ENCODE measurements around the gene MAGI1.
A peak's percentile ranks its signal among the peaks of the same experiment; 100 is the strongest.
"Not testable (repeated sequence)": the region's sequence is repeated elsewhere in the genome, so short reads cannot be mapped to it uniquely, and the experiment has no call there.

Gene MAGI1

GRCh38 chr3:65734792-65735191, 303.9 kb downstream of the MAGI1 start:
- no peak for DNase-seq

DNA sequence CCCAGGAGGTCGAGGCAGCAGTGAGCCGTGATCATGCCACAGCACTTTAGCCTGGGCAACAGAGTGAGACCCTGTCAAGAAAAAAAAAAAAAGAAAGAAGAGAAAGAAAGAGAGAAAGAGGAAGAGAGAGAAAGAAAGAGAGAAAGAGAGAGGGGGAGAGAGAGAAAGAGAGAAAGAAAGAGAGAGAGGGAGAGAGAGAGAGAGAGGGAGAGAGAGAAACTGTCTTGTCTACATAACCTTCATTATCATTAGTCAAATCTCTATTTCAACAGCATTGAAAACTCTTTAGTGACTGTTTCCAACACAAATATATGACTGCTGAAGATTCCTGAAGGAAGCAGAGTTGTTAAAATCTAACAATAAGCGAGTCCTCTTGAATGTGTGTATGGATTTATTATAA, 304.3 kb downstream of the MAGI1 start:
- DNase-seq, result no peak

- DNase-seq, result no peak
Measured at GRCh38 chr3:65733459-65733858, 305.3 kb downstream of the MAGI1 start.

DNA sequence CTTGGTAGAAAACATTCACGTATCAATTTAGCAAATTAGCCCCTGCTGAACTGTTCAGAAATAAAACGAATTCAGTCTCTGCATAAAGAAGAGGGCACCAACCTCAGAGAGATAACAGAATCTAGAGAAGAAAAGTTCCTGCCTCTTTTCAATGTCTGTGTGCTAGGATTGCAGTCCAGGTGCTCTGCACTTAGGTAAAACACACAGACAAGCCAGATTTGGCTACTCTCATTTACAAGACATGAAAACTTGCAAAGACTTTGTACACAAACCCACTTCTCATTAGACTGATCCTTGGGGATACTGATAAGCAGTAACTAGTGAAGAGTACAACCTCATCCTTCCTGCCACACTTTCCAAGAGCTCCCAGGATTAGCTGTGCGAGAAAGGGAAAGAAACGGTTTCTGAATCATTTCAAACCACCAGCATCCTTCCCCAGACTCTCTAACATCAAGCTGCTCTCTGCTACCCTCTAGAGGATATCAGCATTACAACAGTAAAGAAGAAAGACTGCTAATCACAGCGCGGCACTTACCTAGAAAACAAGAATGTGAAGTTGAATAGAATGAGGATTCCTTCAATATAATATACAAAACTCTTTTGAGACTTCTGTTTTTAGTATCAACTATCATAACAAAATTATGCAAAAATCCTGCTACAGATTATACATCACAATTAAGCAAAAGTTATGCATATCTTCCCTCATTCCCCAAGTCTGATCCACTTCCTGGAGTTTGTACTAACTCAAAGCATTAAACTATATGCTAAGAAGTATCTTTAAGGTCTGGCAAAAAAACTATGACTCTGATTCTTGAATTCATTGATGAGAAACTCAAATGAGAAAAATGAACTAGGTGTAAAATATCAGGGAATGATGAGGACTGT, 306.4 kb downstream of the MAGI1 start:
- peak; percentile 42 for DNase-seq

DNA sequence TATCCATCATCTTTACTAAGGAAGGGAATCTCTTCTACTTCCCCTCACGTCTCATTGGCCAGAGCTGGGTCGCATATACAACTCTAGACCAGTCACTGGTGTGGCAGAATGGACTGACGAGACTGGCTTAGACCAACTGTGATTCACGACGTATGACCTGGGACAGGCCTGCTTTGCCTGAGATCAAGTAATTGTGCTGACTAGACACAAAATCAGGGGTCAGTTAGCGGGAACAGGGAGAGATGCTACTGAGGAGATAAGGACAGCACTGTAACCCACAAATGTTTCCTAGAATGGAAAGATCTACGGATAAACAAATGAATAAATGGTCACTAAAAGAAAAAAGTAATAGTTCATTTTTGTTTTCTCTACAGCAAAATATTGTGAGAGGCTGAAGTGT, 308.3 kb downstream of the MAGI1 start:
- no peak for DNase-seq

GRCh38 chr3:65729973-65730372, 308.7 kb downstream of the MAGI1 start:
- DNase-seq, result no peak

DNA sequence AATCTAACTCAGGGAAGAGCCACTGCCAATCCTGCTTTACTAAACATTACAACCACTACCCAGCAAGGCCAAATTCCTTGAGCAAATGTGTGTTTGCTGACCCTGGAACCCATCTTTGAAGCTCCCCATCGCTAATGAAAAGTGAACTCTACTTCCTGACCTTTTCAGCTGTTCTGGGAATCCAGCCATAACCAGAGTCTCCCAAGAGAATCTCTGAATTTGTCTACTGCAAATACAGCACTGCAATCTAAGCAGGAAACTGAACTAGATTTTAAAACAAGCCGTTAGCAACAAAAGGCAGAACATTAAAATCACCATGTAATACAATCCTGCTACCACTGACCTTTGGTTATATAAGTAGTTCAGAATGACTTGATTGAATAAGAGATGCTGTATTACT, 309.2 kb downstream of the MAGI1 start:
- DNase-seq, result no peak

DNA sequence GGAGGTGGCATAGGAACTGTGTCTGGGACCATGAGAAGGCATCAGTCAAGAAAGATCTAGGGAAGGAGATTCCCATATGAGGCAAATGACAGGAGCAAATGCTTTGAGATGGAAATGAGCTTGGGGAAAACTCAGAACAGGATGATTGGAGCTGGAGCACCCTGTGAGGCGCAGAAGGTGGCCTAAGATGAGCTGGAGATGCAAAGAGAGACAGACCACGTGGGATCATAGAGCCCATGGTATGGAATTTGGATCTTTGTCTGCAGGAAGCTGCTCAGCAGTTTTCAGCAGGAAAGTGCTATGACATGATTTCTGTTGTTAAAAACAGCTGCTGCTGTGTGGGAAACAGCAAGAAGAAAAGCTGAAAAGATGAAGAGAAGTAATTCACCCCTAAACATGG, 310.6 kb downstream of the MAGI1 start:
- DNase-seq, result no peak

- DNase-seq, result no peak
Measured at GRCh38 chr3:65723985-65724384, 314.7 kb downstream of the MAGI1 start.

- no peak for DNase-seq
Measured at GRCh38 chr3:65723011-65723410, 315.7 kb downstream of the MAGI1 start.

- DNase-seq, result no peak
Measured at GRCh38 chr3:65720989-65721737, 317.6 kb downstream of the MAGI1 start.

DNA sequence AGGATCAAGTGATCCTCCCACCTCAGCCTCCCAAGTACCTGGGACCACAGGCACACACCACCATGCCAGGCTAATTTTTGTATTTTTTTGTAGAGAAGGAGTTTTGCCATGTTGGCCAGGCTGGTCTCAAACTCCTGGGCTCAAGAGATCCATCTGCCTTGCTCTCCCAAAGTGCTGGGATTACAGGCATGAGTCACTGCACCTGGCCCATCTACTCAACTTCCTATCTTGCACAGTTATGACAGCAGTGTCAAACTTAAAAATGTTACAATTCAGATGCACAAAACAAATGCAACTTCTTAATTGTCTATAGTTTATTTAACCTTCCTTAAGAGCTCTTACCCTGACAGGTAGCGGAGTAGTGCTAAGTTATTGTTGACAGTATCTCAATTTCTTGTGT, 319.1 kb downstream of the MAGI1 start:
- not testable (repeated sequence) for DNase-seq

DNA sequence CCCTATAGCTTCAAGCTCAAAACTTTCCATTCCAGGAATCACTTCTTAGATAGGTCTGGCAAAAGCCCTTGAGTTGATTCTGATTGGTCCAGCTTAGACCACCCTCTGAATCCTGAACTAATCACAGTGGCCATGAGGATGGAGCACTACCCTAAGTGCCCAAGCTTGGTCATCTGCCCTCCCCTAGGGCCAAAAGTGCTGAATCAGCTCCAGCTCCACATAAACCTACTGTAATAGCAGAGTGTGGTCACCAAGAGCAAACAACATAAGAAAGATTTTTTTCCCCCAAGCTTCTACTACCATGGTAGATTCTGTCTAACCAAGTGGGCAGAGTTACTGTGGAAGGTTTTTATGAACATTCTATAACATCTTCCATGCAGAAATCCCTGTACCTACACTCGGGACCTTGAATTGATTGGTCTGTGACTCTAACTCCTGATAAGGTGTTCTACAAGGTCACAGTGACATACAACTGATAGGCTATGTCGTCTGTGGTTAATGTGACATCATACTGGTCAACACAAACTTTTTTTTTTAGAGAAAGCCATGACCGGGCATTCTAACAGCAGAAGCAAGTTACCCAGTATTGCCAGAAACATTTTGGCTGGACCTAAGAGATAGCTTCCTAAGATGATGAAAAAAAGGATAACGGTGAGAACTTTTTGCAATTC, 320.9 kb downstream of the MAGI1 start:
- no peak for DNase-seq

GRCh38 chr3:65716071-65716751, 322.5 kb downstream of the MAGI1 start:
- DNase-seq, result no peak

DNA sequence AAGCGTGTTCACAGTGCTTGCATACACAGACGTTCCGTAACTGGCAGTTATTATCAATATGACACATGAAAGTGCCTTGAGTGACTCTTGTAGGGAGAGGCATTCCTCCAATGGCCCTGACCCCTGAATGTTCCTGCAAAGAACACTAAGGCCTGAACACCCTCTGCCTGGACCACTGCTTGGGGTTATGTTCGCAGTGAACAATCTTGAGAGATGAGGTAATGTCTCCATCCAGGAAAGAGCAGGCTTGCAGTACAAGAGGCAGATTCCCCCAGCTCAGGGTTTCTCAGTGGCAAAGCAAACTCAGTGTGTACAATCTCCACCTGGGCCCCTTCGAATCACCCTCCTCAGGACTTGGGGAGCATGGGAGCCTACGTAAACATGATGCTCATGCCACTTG, 324.6 kb downstream of the MAGI1 start:
- DNase-seq, result no peak

DNA sequence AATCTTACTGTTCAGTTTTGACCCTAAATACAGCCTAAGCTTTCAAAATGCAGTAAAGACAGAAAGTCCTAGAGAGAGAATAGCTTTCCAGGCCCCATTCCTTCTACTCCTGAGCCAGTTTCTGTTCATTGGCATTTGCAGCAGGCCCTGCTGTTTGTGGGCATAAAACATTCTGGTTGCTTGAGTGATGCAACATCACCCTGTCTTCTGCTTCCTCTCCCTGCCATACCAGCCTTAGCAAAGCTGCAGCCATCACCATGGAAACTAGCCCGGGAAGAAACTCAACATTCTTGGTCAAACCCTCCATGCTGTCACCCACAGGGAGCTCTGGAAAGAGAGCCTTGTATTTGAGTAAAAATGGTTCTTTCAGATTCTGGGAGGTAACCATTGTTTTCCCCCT, 325.7 kb downstream of the MAGI1 start:
- DNase-seq, result no peak

DNA sequence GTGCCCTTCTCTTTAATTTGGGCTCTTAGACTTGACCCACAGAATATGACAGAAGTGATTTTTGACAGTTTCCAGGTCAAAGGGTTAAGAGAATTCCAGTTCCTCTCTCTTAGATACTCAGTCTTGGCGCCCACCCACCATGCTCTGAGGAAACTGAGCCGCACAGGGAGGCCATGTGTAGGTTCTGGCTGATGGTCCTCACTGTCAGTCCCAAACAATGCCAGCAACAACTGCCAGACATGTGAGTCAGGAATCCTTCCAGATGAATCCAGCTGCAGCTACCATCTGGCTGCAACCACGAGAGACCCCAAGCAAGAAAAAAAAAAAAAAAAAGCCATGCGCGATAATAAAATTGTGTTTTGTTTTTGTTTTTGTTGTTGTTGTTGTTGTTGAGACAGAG, 326.6 kb downstream of the MAGI1 start:
- DNase-seq, result no peak

GRCh38 chr3:65706776-65707568, 331.7 kb downstream of the MAGI1 start:
- DNase-seq, result no peak

- DNase-seq, result no peak
Measured at GRCh38 chr3:65706301-65706700, 332.4 kb downstream of the MAGI1 start.

- no peak for DNase-seq
Measured at GRCh38 chr3:65703820-65704219, 334.9 kb downstream of the MAGI1 start.

DNA sequence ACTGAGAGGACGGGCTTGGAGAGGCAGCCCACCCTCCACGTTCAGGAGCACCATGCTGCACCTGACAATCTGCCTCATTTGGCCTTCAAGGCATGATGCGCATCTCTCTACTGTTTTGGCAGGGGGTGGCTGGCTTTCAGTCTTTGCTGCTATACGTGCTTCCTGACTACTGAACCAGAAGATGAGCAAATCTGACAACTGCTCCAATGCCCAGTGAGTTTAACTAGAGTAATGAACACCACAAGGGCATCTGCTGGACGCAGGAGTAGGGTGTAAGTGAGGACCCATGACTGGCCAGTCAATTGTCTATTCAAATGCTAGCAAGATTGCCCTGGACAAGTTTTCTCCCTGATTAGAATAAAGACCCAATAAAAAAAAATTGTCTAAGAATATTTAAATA, 335.7 kb downstream of the MAGI1 start:
- no peak for DNase-seq

- no peak for DNase-seq
Measured at GRCh38 chr3:65702202-65702601, 336.5 kb downstream of the MAGI1 start.
